SU-DHL-6 (cell line): Measurements from ENCODE around the gene ETFA.

Source experiments
- CTCF ChIP-seq: fragments of 200-600 bp; sonication (generic); IDR thresholded peaks from one replicate; pipeline ENCODE4 v1.5.1; 2017; ENCODE audit warnings: antibody characterized with exemption, mild to moderate bottlenecking, low read length, moderate library complexity; ENCODE audit not compliant: insufficient read depth, poor library complexity, severe bottlenecking
- EZH2phosphoT487 ChIP-seq: fragments of 200-600 bp; sonication (generic), shearing (Covaris generic); conservative IDR thresholded peaks from 2 replicates; pipeline ENCODE4 v1.6.1; 2018; ENCODE audit warnings: mild to moderate bottlenecking, antibody characterized with exemption, low read length, moderate library complexity, mixed read lengths

- TF ChIP-seq CTCF (no peak), EZH2phosphoT487 (no peak)
Measured at GRCh38 chr15:76176487-76177085, 134.7 kb downstream of the ETFA start.
